Mucosa of stomach (tissue), 1 donor: Measurements from ENCODE around the gene ATOSB.
A peak's percentile ranks its signal among the peaks of the same experiment; 100 is the strongest.

Source experiments
- H3K27me3 ChIP-seq: one replicate; pipeline ENCODE4 v1.7.0; 2013; ENCODE audit warnings: mild to moderate bottlenecking, low read length; ENCODE audit not compliant: control insufficient read depth, insufficient read depth
- H3K36me3 ChIP-seq: one replicate; pipeline ENCODE4 v1.7.0; 2013; ENCODE audit warnings: low read length; ENCODE audit not compliant: control insufficient read depth, insufficient read depth
- H3K4me1 ChIP-seq: one replicate; pipeline ENCODE4 v1.7.0; 2013; ENCODE audit warnings: mild to moderate bottlenecking, low read length; ENCODE audit not compliant: control insufficient read depth, insufficient read depth
- H3K4me3 ChIP-seq: one replicate; pipeline ENCODE4 v1.7.0; 2013; ENCODE audit warnings: low read length
- H3K9ac ChIP-seq: one replicate; pipeline ENCODE4 v1.7.0; 2013; ENCODE audit warnings: mild to moderate bottlenecking, low read length, moderate library complexity
- H3K9me3 ChIP-seq: one replicate; pipeline ENCODE4 v1.7.0; 2013; ENCODE audit warnings: mild to moderate bottlenecking, low read length, moderate library complexity; ENCODE audit not compliant: control insufficient read depth
- donor health status: Pancreatic carcinoma.

ATOSB gene

GRCh38 chr9:35140093-35140492, 24.4 kb upstream of the ATOSB start:
- H3K27me3 ChIP-seq, result no peaks in the 10 kb centered on the region
- H3K4me3 ChIP-seq, result no peak overlapping the region
- H3K9ac ChIP-seq, result no peak overlapping the region
- H3K9me3 ChIP-seq, result no peaks in the 10 kb centered on the region
- H3K4me1 ChIP-seq, result peaks cover 6% of the 10 kb centered on the region
- H3K36me3 ChIP-seq, result no peaks in the 10 kb centered on the region

GRCh38 chr9:35136866-35137265, 21.2 kb upstream of the ATOSB start:
- H3K9ac ChIP-seq, result no peak overlapping the region

DNA sequence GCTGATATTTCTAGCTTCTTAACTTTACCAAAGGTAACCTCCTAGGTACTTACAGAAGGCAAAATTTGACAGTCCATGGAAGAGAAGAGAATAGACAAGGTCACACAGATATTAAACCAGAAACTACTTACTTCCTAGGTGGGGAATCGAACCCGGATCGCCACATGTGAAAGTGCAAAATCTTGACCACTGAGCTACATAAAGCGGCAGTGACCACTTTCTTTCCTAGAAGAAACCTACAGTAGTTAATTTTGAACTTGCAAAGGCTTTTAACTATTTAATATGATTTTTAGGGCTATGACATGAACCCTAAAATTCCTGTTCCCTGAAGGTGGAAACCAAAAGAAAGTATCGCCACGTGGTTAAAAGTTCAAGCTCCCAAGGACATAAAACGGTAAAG, 20.3 kb upstream of the ATOSB start:
- H3K9ac ChIP-seq, result no peak overlapping the region
- no peaks in the 10 kb centered on the region for H3K27me3 ChIP-seq
- H3K4me1 ChIP-seq, result peaks cover 6% of the 10 kb centered on the region
- H3K36me3 ChIP-seq, result no peaks in the 10 kb centered on the region
- H3K9me3 ChIP-seq, result no peaks in the 10 kb centered on the region
- H3K4me3 ChIP-seq, result no peak overlapping the region

More at GRCh38 chr9:35136866-35137265, 21.2 kb upstream of the ATOSB start:
- H3K4me3 ChIP-seq, result no peak overlapping the region
- H3K9me3 ChIP-seq, result no peaks in the 10 kb centered on the region
- H3K4me1 ChIP-seq, result peaks cover 6% of the 10 kb centered on the region
- no peaks in the 10 kb centered on the region for H3K36me3 ChIP-seq
- H3K27me3 ChIP-seq, result no peaks in the 10 kb centered on the region

DNA sequence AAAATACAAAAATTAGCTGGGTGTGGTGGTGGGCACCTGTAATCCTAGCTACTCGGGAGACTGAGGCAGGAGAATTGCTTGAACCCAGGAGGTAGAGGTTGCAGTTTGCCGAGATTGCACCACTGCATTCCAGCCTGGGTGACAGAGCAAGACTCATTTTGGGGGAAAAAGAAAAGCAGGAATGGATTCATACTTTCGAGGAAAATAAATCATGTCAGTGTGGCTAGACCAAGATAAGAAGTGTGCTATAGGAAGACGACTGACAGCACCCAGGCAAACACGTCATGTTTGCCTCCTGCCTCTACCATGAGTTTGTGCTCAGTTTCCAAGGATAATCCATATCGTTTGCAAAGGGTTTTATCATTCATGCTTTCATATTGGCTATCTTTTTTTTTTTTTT, 19.3 kb upstream of the ATOSB start:
- Histone ChIP-seq H3K9ac (no peak overlapping the region), H3K36me3 (no peaks in the 10 kb centered on the region), H3K9me3 (no peaks in the 10 kb centered on the region), H3K27me3 (no peaks in the 10 kb centered on the region), H3K4me3 (no peak overlapping the region), H3K4me1 (peaks cover 6% of the 10 kb centered on the region)

GRCh38 chr9:35116898-35117551, 1.4 kb upstream of the ATOSB start:
- H3K36me3 ChIP-seq, result no peaks in the 10 kb centered on the region
- no peaks in the 10 kb centered on the region for H3K9me3 ChIP-seq
- H3K4me3 ChIP-seq, result peak overlapping the region; percentile 91
- H3K9ac ChIP-seq, result no peak overlapping the region
- H3K4me1 ChIP-seq, result peaks cover 21% of the 10 kb centered on the region
- H3K27me3 ChIP-seq, result no peaks in the 10 kb centered on the region

- H3K36me3 ChIP-seq, result no peaks in the 10 kb centered on the region
- H3K9ac ChIP-seq, result peak overlapping the region; percentile 11
- no peaks in the 10 kb centered on the region for H3K27me3 ChIP-seq
- H3K4me1 ChIP-seq, result peaks cover 25% of the 10 kb centered on the region
- no peaks in the 10 kb centered on the region for H3K9me3 ChIP-seq
- H3K4me3 ChIP-seq, result peak overlapping the region; percentile 91
These were observed 856 bp upstream of the ATOSB start for GRCh38 chr9:35116539-35116897.

DNA sequence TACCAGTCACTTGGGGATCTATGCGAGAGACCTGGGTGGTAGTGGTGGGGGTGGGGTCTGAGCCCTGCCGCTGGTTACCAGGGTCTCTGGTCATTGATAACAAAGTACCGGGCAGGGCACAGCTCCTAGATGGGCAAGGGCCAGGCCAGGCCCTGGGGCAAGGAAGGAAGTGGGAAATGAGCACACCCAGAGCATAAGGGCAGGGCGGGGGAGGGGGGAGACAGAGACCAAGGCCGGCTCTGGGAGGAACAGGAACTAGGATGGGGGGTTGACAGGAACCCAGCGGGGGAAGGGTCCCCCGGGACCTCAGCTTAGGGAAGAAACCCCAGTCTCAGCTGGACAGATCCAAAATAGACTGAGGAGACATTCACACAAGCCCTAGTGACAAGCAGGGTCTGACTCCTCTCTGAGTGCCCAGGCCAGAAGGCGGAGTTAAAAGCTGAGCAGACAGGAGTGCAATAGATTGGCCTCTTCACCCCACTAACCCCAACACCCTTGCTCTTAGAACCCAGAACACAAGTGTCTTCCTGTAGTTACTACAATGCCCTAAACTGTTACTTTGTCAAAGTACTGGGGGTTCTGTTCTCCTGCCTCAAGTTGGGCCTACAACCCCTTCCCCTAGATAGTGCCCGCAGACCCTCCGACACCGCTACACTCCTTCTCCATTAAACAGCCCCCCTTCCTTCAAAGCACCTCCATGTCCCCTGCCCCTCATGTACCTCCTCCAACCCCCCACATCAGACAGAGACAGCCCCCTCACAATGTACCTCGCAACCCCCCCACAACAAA, 628 bp downstream of the ATOSB start:
- Histone ChIP-seq H3K9me3 (no peaks in the 10 kb centered on the region), H3K27me3 (no peaks in the 10 kb centered on the region), H3K4me3 (peak overlapping the region; percentile 91), H3K4me1 (peaks cover 36% of the 10 kb centered on the region), H3K36me3 (no peaks in the 10 kb centered on the region), H3K9ac (peak overlapping the region; percentile 64)

GRCh38 chr9:35114113-35114839, 1.4 kb downstream of the ATOSB start:
- Histone ChIP-seq H3K9me3 (no peaks in the 10 kb centered on the region), H3K36me3 (no peaks in the 10 kb centered on the region), H3K4me3 (peak overlapping the region; percentile 91), H3K4me1 (peaks cover 38% of the 10 kb centered on the region), H3K27me3 (no peaks in the 10 kb centered on the region), H3K9ac (peak overlapping the region; percentile 64)

DNA sequence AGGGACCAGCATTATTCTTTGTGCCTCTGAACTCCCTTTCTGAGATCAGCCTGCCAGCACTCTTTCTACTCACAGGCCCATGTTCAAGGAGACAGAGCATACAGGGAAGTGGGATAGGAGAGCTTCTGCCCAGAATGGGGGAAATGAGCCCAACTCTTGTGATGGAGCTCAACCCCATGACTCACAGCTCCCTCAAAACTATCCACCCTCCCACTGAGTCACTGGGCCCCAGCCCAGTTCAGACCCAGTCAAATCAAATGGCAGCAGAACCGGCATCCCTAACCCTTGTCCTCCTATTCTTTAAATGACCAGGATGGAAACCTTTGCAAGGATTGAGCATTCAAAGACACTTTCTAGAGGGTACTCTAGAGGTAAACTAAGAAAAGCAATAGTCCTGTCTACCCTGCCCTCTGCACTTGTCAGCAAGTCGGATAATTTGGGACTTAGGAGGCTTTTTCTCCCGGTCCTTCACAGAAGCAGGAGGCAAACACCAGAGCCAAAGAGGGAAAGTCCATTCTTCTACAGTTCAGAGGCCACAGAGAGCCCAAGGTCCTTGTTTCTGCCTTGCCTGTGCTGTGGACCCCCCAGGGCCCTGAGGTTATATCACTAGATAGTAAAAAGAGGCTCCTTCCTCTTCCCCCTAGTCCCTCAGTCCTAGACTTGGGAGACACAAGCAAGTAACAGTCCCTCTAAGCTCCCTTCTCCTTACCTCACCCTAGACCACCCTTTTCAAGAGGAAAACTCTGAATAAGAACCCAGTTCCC, 3.2 kb downstream of the ATOSB start:
- Histone ChIP-seq H3K4me1 (peaks cover 38% of the 10 kb centered on the region), H3K9me3 (no peaks in the 10 kb centered on the region), H3K9ac (peak overlapping the region; percentile 32), H3K27me3 (no peaks in the 10 kb centered on the region), H3K4me3 (no peak overlapping the region), H3K36me3 (no peaks in the 10 kb centered on the region)

DNA sequence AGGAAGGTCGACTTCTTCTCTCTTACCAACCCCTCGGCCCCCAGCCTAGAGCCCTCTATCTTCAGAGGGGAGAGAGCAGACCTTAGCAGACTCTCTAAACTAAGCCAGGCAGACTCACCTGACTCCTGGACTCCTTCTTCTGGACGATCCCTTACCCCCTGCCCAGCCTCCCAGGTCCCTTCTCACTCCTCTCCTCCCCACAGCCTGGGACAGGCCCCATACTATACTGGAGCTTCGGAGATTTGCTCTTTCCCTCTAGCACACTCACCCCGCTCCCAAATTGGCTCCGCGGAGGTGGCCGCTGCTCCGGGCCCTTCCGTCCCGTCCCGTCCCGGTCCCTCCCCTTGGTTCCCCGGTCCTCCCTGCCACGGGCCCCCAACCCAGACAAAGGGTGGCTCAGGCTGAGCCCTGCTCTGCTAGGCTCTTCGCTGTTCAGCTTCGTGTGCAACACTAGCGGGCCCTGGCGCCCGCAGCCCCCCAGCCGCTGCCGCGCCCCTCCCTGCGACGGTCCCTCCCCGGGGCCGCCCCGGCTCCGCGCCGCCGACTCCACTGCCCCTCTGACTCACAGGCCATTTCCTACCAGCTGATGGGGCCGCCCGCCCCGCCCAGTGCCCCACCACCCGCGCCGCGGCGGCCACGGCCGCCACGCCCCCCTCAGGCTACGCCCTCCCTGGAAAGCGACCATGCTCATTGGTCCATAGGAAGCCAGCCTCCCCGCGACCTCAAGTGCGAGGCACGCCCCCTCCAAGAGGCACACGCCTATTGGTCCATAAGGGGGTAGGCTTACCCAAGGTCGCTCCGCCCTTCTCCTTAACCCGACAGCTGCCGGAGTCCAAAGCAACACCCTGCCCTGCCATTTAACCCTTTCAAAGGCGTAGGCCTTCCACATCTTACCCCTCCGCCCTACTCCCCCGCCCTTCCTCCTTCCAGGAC, 4.4 kb downstream of the ATOSB start:
- H3K4me3 ChIP-seq, result peak overlapping the region; percentile 5
- H3K9ac ChIP-seq, result peak overlapping the region; percentile 80
- H3K9me3 ChIP-seq, result no peaks in the 10 kb centered on the region
- H3K4me1 ChIP-seq, result peaks cover 38% of the 10 kb centered on the region
- no peaks in the 10 kb centered on the region for H3K27me3 ChIP-seq
- H3K36me3 ChIP-seq, result no peaks in the 10 kb centered on the region

- Histone ChIP-seq H3K9me3 (no peaks in the 10 kb centered on the region), H3K4me1 (peaks cover 38% of the 10 kb centered on the region), H3K9ac (no peak overlapping the region), H3K36me3 (no peaks in the 10 kb centered on the region), H3K4me3 (no peak overlapping the region), H3K27me3 (no peaks in the 10 kb centered on the region)
These were observed 5.3 kb downstream of the ATOSB start for GRCh38 chr9:35110327-35110761.
